GM06990 (cell line): ENCODE results near the gene ACTN1.

Experiments
- DNase-seq: peaks from one replicate; pipeline ENCODE4 v3.0.0-alpha.2; 2011; ENCODE audit not compliant: insufficient read length; ENCODE audit errors: extremely low read depth
- H3K27me3 ChIP-seq: replicated peaks from 2 replicates; pipeline ENCODE4 v1.6.0; 2011; ENCODE audit warnings: low read length; ENCODE audit not compliant: control insufficient read depth, insufficient read depth
- H3K36me3 ChIP-seq: 2 replicates; pipeline ENCODE4 v1.5.1; 2011; ENCODE audit warnings: low read length; ENCODE audit not compliant: control insufficient read depth, insufficient read depth
- H3K4me3 ChIP-seq: replicated peaks from 2 replicates; pipeline ENCODE4 v1.5.1; 2011; ENCODE audit warnings: low read depth, mild to moderate bottlenecking, control low read depth, low read length
- TF ChIP-seq, protein P1 (sequence below): IDR thresholded peaks from 2 replicates; pipeline ENCODE4 v1.5.1; 2011; ENCODE audit warnings: low read length, control low read depth, mild to moderate bottlenecking, inconsistent platforms; ENCODE audit not compliant: insufficient read depth, poor library complexity, severe bottlenecking

The ACTN1 gene

GRCh38 chr14:68926236-68926635, 52.9 kb downstream of the ACTN1 start:
- no peak for DNase-seq
- H3K27me3 ChIP-seq = no peaks in the 10 kb centered on the region
- TF ChIP-seq, protein P1, sequence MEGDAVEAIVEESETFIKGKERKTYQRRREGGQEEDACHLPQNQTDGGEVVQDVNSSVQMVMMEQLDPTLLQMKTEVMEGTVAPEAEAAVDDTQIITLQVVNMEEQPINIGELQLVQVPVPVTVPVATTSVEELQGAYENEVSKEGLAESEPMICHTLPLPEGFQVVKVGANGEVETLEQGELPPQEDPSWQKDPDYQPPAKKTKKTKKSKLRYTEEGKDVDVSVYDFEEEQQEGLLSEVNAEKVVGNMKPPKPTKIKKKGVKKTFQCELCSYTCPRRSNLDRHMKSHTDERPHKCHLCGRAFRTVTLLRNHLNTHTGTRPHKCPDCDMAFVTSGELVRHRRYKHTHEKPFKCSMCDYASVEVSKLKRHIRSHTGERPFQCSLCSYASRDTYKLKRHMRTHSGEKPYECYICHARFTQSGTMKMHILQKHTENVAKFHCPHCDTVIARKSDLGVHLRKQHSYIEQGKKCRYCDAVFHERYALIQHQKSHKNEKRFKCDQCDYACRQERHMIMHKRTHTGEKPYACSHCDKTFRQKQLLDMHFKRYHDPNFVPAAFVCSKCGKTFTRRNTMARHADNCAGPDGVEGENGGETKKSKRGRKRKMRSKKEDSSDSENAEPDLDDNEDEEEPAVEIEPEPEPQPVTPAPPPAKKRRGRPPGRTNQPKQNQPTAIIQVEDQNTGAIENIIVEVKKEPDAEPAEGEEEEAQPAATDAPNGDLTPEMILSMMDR = peak; percentile 28
- no peak overlapping the region for H3K4me3 ChIP-seq
- no peaks in the 10 kb centered on the region for H3K36me3 ChIP-seq

DNA sequence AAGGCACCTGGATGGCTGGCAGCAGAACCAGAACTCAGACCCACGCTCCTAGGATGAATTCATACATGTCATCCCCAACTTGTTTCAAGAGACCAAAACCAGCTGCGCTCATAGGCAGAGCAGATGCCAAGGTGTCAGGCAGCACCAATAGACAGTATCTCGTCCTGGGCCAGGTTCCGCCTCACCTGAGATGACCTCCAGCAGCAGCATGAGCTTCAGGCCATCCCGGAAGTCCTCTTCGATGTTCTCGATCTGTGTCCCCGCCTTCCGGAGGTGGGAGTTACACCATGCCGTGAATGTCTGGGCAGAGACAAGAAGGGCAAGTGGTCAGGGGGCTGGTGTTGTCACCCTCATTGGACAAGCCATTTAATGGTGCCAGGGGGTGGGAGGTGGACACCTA, 53.7 kb downstream of the ACTN1 start:
- TF ChIP-seq, protein P1 = no peak
- Histone ChIP-seq H3K4me3 (no peak overlapping the region), H3K27me3 (no peaks in the 10 kb centered on the region), H3K36me3 (no peaks in the 10 kb centered on the region)
- DNase-seq = no peak

DNA sequence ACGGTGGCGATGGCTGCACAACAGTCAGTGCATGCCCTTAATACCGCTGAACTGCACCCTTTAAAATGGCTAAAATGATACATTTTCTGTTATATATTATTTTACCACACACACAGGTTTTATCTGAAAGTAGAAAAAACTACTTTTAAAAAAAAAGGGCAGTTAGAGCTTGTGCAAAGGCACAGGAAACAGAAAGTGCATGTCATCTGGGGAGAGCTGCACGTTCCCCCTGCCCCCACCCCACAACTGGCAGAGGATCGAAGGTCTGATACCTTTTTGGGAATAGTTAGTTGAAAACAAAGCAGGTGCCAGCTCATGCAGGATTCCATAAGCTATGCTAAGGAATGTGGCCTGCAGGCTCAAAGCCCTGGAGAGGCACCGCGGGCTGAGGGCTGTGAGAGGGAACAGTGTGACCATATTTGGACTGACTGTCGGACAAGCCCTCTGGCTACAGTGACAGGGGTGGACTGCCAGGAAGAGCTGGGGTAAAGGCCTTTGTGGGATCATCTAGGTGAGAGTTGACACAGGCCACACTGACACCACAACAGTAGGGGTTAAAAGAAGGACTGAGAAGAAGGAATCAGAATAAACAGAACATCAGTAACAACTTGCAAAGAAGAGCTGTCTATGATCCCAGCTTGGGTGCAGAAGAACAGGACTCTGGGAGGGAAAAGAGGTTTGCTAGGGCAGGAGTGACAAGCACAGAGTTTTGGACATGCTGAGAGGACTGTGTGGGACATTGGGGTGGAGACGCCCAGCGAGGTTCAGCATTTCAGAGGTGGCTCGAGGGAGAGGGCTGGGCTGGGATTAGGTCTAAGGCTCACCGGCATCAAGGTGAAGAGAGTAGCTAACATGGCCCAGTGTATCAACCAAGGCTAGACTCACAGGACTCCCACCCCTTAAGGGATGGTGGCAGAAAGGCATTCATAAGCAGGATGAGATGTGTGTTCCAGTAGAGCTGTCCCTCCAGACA, 54.6 kb downstream of the ACTN1 start:
- Histone ChIP-seq H3K27me3 (no peaks in the 10 kb centered on the region), H3K36me3 (no peaks in the 10 kb centered on the region), H3K4me3 (no peak overlapping the region)
- TF ChIP-seq, protein P1 = no peak
- no peak for DNase-seq

- no peak overlapping the region for H3K4me3 ChIP-seq
- no peaks in the 10 kb centered on the region for H3K27me3 ChIP-seq
- TF ChIP-seq, protein P1 = no peak
- no peaks in the 10 kb centered on the region for H3K36me3 ChIP-seq
- DNase-seq = no peak
Observed at GRCh38 chr14:68922886-68923285, 56.2 kb downstream of the ACTN1 start.

DNA sequence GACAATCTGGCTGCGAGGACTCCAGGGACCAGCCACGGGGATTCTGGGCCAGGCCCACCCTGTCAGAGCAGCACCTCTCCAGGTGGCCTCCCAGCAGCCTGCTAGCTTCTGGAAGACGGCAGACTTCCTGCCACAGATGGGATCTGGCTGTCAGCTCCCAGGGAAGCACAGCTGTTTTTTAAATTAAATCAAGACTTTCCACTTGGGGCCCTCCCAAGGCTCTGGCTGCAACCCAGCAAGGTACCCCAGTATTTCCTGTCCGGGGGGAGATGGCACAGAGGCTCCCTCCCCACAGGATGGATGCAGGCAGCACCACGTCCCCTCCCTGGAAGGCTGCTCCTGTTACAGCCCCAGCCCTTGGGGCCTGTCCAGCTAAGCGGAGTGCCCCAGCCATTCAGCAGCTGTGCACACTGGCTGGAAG, 56.9 kb downstream of the ACTN1 start:
- Histone ChIP-seq H3K4me3 (no peak overlapping the region), H3K27me3 (no peaks in the 10 kb centered on the region), H3K36me3 (no peaks in the 10 kb centered on the region)
- TF ChIP-seq, protein P1 = no peak
- DNase-seq = no peak
